Lower leg skin (tissue), 3 donors: ENCODE measurements around the gene ISCU.
A peak's percentile ranks its signal among the peaks of the same experiment; 100 is the strongest.

ENCODE experiments used
- POLR2A ChIP-seq, 2 donors: fragments of 450-650 bp; IDR thresholded peaks; one replicate each; pipeline ENCODE4 v1.6.1; 2016 to 2017; ENCODE audit warnings: antibody characterized with exemption in 2 of 2, mild to moderate bottlenecking in 1 of 2, moderate library complexity in 1 of 2
- TF ChIP-seq, protein P1 (sequence below), 3 donors: fragments of 450-650 bp; IDR thresholded peaks; one replicate each; pipeline ENCODE4 v1.5.1; 2016; ENCODE audit warnings: antibody characterized with exemption in 3 of 3, mild to moderate bottlenecking in 3 of 3, moderate library complexity in 2 of 3

DNA sequence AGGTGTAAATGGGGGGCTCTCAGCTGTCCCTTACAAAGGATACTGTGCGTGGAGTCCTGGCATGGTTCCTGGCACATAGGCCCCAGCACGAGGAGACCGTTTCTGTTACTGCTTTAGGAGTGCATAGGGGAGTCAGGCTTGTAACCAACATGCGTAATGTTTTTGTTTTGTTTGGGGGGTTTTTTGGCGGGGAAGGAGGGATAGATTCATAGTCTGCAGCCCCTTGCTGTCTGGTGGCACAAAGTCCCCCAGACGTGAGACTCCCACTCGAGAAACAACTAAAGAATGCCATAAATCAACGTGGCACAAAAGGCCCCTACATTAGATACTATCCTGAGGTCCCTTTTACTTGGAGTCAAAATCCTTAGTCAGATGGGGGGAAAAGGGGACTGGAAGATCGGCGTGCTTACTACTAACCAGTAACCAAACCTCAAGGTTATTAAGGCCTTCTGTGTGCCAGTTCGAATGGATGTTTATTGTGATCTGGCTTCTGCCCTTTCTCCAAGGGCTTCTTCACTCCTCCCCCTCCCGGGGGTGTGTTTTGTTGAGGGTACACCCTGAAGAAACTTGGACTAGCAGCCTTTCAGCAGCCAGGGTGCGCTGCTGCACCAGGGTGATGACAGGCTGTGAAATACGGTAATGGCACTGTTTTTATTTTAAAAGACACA lies 874 bp downstream of the ISCU start:
- TF ChIP-seq POLR2A (IDR thresholded peaks at IDR 0.05), result no peak
- TF ChIP-seq, protein P1, sequence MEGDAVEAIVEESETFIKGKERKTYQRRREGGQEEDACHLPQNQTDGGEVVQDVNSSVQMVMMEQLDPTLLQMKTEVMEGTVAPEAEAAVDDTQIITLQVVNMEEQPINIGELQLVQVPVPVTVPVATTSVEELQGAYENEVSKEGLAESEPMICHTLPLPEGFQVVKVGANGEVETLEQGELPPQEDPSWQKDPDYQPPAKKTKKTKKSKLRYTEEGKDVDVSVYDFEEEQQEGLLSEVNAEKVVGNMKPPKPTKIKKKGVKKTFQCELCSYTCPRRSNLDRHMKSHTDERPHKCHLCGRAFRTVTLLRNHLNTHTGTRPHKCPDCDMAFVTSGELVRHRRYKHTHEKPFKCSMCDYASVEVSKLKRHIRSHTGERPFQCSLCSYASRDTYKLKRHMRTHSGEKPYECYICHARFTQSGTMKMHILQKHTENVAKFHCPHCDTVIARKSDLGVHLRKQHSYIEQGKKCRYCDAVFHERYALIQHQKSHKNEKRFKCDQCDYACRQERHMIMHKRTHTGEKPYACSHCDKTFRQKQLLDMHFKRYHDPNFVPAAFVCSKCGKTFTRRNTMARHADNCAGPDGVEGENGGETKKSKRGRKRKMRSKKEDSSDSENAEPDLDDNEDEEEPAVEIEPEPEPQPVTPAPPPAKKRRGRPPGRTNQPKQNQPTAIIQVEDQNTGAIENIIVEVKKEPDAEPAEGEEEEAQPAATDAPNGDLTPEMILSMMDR (IDR thresholded peaks at IDR 0.05), result peak in 1 of 3 donors; percentile 65
